Right ventricle myocardium superior (tissue), 1 donor: ENCODE measurements around the gene HCFC1R1. TPM values are rescaled to one million over a fixed set of nuclear protein-coding genes. Genes with fewer than 3 reads are reported as not detected.
A peak's percentile ranks its signal among the peaks of the same experiment; 100 is the strongest.

Experiments
- ATAC-seq: fragments of 200-7000 bp; cut with Tn5 transposase; one replicate; pipeline ENCODE4 v1.9.1; 2020; ENCODE audit warnings: mild to moderate bottlenecking; ENCODE audit not compliant: poor library complexity
- DNase-seq: peaks from one replicate; pipeline ENCODE4 v3.0.0-alpha.2; 2020
- intact Hi-C: fragments of 100-400 bp; cut with DNase I; formaldehyde crosslinking; loops from one replicate; pipeline ENCODE4 v1.11.2; 2022
- total RNA-seq: library from RNA; stranded (reverse); fragmentation: NEBNext Ultra II Directional; extraction: Animal tissue kit (Norgen Biotek cat#: 25700); gene quantifications from one replicate; pipeline ENCODE4 v1.2.1, GENCODE V29; 2021
- donor health status: DM: no; HTN: yes; CAD: no; lungs with severe emphysema.

Gene HCFC1R1
- total RNA-seq, 1 donor from 2014 or later: 53.5 TPM

DNA sequence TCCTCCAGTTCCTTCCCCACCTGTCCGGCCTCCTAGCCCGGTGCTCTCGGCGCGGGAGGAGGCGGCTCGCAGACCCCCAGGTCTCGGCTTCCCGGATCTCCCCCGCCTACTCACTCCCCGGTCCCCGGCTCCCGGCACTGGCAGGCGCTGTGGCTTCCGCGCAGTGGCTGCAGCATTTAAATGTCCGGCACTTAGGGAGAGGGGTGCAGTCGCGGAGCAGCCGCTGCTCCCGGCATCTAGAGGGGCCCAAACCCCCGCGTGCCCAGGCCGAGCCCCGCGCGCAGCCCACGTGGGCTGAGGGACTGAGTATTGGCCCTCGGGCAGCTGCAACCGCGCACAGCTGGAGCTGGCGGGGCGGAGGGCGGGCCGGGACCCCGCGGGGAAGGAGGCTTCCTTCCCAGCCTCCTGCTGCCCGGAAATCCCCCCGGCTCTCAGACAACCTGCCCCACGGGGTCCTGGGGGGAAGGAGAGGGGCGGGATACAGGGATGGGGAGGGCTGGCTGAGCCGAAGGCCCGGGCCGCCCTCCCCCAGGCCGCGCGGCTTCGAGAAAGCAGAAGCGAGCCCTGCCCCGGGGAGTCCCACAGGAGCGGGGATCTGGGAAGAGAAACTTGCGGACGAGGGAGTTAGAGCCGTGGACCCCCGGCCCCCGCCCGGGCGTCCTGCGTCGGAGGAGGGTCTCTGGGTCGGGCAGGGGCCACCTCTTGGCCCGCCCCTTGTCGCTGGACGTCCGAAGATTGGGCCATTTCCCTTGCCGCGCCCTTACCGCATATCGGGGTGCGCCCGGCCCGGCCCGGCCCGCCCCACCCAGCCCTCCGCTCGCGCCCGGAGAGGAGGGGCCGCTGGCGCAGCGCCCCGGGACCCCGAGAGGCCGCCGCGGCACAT is 22.3 kb upstream of the HCFC1R1 start, which contains the start of gene MMP25:
TSS of gene MMP25 (plus strand) at position 804 of the 883 bp plus-strand sequence. CDS start 357 bp downstream, outside the sequence.
- ATAC-seq: peak; percentile 50
- intact Hi-C loops: no loop called here
- peak; percentile 56 for DNase-seq

DNA sequence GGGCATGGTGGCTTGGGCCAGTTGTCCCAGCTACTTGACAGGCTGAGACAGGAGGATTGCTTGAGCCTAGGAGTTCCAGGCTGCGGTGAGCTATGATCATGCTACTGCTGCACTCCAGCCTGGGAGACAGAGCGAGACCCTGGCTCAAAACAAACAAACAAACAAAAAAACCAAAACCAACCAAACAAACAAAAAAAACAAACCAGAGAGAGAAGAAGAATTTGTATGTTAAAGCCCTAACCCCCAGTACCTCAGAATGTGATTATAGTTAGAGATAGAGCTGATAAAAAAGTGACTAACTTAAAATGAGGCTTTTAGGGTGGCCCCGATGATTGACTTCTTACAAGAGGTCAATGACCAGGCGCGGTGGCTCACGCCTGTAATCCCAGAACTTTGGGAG is 21.0 kb upstream of the HCFC1R1 start:
- intact Hi-C loops: no loop called here
- DNase-seq (no peak), ATAC-seq (no peak)

DNA sequence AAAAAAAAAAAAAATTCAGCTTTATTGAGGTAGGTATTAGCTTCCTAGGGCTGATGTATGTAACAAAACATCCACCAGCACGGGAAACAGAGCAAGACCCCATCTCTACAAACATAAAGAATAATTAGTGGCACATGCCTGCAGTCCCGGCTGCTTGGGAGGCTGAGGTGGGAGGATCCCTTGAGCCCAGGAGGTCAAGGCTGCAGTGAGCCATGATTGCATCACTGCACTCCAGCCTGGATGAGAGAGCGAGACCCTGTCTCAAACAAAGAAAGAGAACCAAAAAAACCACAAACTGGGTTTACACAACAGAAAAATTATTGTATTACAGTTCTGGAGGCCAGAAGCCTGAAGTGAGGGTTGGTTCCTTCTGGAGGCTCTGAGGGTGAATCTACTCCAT is 18.6 kb upstream of the HCFC1R1 start:
- no peak for ATAC-seq
- intact Hi-C loops: no loop called here
- no peak for DNase-seq

DNA sequence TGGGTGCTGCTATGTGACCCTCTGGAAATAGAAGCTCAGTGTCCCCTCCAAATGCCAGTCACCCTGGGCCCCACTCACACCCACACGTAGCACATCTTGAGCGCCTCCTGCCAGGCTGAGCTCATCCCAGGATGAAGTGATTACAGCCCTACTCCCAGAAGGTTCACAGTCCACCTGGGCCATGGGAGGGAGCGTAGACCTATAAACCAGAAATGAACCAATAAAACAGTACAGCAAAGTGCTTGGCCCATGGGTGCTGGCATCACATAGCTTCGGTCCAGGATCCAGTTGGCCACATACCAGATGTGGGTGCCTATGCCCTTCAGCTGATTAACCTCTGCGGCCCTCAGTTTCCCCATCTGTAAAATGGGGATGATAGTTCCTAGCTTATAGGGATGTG is 15.2 kb upstream of the HCFC1R1 start:
- intact Hi-C loops: no loop called here
- DNase-seq (no peak), ATAC-seq (no peak)

DNA sequence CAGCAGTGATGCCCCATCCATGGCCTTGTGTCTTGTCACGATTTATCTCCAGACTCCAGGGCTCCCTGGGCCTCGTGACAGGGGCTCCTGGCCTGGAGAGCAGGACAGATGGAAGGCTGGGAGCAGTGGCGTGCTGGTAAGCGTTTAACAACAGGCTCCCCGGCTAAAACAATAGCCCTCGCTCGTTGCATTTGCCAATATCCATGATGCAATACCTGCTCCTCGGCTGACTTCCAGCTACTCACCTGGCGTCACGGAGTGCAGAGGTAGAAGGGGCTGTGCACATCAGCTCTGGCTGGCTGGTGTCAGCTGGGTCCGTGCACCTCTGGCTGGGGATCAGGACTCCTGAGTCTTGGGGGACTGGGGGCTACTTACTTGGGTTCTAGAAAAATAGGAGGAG is 14.5 kb upstream of the HCFC1R1 start:
- no peak for ATAC-seq
- intact Hi-C loops: no loop called here
- DNase-seq: no peak

DNA sequence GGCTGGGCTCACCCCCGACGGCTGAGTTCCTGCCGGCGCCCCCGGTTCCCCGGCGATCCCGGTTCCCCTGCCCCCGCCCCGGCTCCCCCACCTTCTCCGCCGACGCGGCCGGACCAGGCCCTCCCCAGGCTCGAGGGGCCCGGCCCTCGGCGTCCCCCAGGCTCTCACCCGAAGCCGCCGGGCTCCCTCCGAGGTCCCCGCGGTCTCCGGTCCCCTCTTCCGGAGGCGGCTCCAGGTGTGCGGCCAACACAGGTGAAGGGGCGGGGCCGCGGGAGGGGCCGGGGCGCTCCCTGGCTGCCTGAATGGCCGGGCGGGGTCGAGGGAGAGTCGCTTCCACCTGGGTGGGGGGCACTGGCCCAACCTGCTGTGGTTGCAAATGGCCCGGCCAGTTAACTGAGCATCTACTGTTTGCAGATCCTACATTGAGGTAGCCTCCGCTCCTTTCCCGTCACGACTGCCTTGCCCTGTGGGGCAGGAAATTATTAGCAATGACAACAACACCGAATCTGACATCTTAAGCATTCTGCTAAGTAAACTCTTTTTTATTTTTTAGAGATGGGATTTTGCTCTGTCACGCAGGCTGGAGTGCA is 13.1 kb upstream of the HCFC1R1 start, which contains the start of gene BICDL2:
TSS of gene BICDL2 (minus strand) at position 219 of the 590 bp plus-strand sequence. CDS start 1,448 bp downstream, outside the sequence.
- ATAC-seq (peak; percentile 34), DNase-seq (no peak)
- intact Hi-C loops: no loop called here

DNA sequence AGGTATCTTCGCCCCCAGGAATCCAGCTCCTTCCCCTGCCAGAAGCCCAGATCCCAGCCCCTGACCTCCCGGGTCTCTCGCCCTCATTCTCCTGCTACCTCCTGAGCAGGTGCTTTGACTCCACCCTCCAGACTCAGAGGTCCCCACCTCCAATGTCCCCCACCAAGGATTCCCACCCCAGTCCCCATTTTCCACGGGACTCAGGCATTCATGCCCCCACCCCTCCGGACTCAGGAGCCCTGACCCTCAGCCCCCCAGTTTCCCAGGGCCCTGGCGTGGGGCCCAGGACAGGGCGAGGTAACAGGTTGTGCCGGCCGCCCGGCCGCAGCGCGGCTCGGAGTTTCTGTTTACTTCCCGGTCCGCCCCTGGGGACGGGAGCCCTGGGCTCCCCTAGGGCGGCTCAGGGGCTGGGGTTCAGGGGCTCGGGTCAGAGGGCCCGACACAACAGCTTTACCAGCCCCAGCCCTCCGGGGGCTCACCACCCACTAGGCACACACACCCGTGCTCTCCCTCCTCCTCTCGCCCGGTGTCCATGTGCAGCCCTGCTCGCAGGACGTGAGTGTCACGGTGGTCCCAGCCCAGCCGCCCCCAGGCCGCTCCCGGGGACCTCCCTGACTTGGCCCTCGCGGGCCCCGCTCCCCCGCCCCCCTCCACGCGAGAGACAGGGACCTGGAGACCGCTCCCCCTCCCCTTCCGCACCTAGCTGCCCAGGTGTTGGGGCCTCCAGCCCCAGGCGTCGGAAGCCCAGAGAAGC is 12.4 kb upstream of the HCFC1R1 start:
- DNase-seq (no peak), ATAC-seq (no peak)
- intact Hi-C loops: no loop called here

DNA sequence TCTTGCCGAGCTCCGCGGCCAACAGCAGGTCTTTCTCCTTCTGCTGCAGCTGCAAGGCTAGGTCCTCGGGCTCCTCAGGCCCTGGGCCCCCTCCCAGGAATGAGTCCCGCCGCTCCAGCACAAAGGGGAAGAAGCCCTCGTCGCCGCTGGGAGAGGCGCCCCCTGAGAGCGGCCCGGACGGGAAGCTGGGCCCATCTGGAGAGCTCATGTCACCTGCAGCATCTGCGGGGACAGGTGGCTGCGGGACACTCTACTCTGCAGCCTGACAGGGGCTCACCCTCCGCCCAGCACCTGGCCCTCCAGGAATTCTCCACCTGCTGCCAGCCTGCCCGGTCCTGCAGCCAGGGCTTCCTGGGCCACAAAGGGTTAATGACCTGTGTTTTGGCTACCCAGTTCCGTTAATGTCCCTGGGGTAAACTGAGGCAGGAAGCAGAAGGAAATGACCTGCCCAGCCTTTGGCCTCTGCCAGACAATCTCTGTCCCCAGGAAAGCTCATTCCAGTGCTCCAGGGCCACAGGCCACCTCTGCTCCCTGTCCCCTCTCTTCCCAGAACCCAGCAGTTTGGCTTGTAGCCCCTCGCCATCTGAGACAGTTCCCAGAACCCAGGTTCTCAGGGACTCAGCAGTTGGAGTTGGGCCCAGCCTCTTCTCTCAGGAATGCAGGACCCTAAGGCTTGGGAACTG is 11.7 kb upstream of the HCFC1R1 start:
- DNase-seq (no peak), ATAC-seq (no peak)
- intact Hi-C loops: no loop called here

DNA sequence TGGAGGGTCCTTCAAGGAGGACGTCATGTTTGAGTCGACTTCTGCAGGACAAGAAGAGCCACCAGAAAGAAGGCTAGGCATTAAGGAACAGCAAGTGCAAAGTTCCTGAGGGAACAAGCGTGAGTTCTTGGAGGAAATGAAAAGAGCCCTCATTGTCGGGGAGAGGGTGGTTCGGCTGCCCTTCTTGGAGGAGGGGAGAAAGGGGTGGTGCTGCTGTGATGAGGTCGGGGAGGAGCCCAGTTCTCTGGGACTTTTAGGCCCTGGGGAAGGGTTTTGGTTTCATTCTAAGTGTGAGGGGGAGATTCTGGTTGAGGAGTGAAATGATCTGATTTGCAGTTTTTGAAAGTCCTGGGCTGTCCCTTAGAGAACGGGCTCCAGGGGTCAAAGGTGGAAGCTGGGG is 8.9 kb upstream of the HCFC1R1 start:
- intact Hi-C loops: no loop called here
- DNase-seq: no peak

DNA sequence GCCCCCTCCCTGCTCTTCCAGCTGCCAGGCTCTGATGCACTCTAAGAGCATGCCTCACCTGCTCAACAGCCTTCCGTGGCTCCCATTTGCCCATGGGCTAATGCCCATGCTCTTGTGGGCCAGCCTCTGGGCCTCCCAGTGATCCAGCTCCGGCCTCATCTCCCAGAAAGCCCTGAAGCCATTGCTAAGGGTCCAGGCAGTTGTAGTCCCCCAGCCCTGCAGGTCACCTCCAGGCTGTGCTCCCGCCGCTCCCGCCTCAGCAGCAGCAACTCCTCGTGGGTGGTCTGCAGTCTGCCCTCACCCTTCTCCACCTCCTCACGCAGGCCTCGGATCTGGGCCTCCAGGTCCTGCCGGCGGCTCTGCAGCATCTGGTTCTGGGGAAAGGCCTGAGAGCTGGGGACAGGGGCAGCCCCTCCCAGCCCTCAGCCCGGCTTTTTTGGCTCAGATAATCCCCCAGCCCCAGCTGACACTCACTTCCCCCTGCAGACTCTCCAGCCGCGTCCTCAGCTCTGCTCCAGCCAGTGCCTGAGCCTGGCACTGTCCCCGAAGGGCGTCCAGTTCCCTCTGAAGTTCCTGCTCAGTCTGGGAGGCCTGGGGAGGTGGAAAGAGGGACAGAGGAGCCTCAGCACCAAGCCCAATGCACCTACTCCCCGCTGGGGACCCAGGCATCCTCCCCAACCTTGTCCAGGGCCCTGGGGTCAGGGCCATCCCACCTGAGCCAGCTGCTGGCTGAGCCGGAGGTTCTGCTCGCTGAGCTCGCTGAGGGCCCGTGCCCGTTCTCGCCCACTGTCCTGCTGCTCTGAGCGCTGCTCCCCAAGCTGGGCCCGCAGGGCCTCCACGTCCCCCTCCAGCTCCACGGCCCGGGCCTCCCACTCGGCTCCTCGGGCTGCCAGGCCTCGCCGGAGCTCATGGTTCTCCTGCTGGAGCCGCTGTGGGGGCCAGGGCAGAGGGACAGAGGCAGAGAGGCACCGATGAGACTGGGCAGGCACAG is 6.8 kb upstream of the HCFC1R1 start:
- no peak for ATAC-seq
- no peak for DNase-seq
- intact Hi-C loops: no loop called here

More for the DNA sequence above, 8.9 kb upstream of the HCFC1R1 start:
- no peak for ATAC-seq

DNA sequence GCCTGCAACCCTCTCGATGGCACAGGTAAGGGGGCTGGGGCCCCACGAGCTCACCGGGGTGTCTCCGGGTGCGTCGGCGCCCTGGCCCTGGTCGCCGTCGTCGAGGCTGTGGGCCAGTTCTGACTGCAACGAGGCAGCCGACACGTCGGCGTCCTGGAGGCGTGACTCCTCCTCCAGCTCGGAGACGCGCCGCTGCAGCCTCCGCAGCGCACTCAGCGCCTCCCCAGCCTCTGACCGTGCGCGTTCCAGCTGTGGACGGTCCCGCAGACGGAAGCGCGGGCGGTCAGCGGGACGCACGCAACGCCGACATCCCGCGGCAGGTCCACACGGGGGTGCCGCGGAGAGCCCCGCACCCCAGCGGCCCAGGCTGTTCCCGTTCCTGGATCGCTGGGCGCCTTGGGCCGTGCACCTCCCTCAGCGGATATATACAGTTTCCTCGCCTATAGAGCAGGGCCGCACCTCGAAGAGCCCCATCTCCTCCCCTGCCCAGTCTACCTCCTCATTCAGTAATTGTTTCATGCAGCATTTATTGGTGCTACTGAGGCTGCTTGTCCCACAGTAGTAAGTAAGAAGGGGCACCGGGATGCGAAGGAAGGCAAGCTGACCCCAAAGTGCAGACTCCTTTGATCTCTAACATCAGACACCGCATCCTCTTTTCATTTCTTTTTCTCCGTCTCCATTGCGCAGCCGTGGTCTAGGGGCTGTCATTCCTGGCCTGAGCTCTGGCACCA is 5.9 kb upstream of the HCFC1R1 start:
- no peak for ATAC-seq
- DNase-seq: no peak
- intact Hi-C loops: no loop called here

DNA sequence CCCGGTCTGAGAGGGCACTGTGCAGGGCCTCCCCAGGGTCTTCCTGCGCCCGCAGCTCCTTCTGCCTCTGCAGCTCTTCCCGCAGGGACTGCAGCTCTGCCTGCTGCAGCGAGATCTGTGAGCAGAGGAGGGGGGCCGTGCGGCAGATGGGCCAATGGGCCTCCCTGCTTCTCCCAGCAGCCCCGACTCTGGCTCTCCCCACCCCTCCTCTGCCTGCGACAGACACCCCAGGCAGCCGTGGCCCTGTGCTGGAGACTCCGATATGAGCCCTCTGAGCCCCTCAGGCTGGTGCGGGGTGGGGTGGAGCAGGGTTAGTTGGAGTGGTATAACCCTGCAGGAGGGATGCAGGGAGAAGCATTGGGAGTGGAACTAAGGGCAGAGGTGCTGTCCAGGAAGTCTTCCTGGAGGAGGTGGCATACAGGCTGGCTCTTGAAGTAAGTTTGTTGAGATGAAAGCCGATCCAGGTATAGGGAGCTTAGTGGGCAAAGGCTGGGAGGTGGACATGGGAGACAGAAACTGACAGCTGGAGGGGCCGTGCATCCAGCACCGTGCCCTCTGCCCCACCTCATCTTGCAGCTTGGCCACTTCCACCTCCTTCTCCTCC is 5.1 kb upstream of the HCFC1R1 start:
- DNase-seq: no peak
- no peak for ATAC-seq
- intact Hi-C loops: no loop called here

DNA sequence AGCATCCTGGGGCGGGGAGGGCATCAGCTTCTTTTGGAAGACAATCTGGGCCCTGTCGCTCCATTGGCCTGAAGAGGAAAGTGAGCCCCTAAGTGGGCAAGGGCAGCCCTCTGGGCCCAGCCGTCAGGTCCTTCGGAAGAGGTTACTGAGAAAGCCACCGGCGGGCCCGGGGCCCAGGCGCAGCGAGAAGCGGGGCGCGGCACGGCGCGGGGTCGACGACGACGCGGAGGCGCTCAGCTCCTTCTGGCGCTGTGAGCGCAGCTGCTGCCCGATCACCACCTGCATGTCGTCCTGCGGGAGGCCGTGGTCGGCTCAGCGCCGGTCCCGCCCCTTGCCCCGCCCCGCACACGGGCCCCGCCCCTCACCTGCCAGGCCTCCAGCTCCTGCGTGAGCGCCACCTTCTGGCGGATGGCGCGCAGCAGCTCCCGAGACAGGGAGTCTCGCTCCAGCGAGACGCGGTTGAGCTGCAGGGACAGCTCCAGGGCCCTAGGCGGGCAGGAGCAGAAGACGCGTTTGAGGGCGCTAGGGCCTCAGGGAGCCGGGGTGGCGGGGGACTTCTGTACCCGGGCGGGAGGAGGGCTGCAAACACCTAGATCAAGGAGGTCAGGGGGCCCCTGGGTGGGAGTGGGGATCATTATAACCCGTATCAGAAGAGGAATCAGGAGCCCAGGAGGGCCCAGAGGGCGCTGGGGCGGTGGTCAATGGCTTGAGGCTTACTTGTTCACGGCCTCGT is 4.4 kb upstream of the HCFC1R1 start:
- intact Hi-C loops: no loop called here

DNA sequence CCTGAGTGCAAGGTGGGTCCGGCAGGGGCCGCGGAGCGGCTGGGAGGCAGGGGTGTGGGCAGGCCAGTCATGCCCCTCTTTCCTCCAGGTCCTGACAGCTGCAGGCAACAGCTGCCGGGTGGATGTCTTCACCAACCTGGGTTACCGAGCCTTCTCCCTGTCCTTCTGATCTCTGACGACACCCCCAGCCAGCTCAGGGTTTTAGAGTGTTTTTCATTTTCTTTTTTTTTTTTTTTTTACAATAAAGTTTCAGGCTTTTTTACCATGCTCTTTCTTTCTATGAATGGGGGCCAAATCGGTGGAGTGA is 3.7 kb upstream of the HCFC1R1 start:
- no peak for DNase-seq
- intact Hi-C loops: no loop called here
- no peak for ATAC-seq

More for the DNA sequence above, 4.4 kb upstream of the HCFC1R1 start:
- DNase-seq (peak; percentile 89), ATAC-seq (peak; percentile 58)

DNA sequence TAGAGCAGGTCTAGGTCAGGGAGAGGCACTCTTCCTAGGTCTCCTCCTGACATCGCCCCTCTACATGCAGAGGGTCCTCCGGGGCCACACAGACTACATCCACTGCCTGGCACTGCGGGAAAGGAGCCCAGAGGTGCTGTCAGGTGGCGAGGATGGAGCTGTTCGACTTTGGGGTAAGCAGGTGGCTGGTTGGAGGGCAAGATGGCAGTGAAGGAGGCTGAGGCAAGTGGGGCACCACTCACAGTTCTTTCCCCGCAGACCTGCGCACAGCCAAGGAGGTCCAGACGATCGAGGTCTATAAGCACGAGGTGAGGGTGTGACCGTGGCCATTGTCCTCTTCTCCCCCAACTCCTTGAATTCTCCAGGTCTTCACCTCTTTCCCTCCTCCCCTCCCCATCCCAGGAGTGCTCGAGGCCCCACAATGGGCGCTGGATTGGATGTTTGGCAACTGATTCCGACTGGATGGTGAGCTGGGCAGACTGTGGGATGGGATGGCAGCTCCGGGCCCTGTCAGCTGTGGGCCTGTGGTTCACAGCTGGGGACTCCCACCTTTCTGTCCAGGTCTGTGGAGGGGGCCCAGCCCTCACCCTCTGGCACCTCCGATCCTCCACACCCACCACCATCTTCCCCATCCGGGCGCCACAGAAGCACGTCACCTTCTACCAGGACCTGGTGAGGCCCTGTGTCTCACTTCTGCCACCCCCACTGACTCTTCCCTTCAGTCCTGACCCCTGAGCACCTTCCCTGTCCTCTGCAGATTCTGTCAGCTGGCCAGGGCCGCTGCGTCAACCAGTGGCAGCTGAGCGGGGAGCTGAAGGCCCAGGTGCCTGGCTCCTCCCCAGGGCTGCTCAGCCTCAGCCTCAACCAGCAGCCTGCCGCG is 3.1 kb upstream of the HCFC1R1 start:
- intact Hi-C loops: no loop called here
- ATAC-seq (no peak), DNase-seq (no peak)
